Caco-2 (cell line): ENCODE measurements around the gene SMYD3. TPM values are rescaled to one million over a fixed set of nuclear protein-coding genes. Genes with fewer than 3 reads are reported as not detected.

Experiments
- BruUV-seq: library from RNA; stranded (reverse); fragments of 400-500 nt; replicated peaks from 2 replicates; lab custom pipeline; 2021; lab: Mats Ljungman, UMichigan
- CTCF ChIA-PET: fragments of 300-600 bp; sonication (Branson Sonifier 250); formaldehyde crosslinking; loops from one replicate; lab custom pipeline; 2022; ENCODE audit warnings: antibody characterized with exemption; lab: Charles Lee
- POLR2A ChIA-PET: fragments of 300-600 bp; sonication (Branson Sonifier 250); formaldehyde crosslinking; loops from one replicate; lab custom pipeline; 2022; ENCODE audit warnings: antibody characterized with exemption; lab: Charles Lee
- DNase-seq, 2 experiments: peaks; one replicate each; pipeline versions ENCODE4 v3.0.0 to v3.0.0-alpha.2; 2020 to 2022
- H3K27me3 ChIP-seq: replicated peaks from 2 replicates; pipeline ENCODE4 v1.6.0; 2011; ENCODE audit warnings: low read length; ENCODE audit not compliant: control insufficient read depth, insufficient read depth
- H3K36me3 ChIP-seq: 2 replicates; pipeline ENCODE4 v1.5.1; 2011; ENCODE audit warnings: low read length; ENCODE audit not compliant: control insufficient read depth, insufficient read depth
- H3K4me1 ChIP-seq: fragments of 250-450 bp; sonication (Bioruptor Pico); 2 replicates; pipeline ENCODE4 v1.5.1; 2020; ENCODE audit warnings: mild to moderate bottlenecking
- H3K4me3 ChIP-seq: 2 replicates; pipeline ENCODE4 v1.5.1; 2011; ENCODE audit warnings: low read depth, mild to moderate bottlenecking, control low read depth, low read length
- H3K9me3 ChIP-seq: fragments of 250-450 bp; sonication (Bioruptor Pico); 2 replicates; pipeline ENCODE4 v1.5.1; 2020; ENCODE audit warnings: mild to moderate bottlenecking, moderate library complexity
- H3K27ac Mint-ChIP-seq: one replicate; pipeline ENCODE4 v1.8.0; 2022; ENCODE audit warnings: mixed read lengths; ENCODE audit not compliant: unreplicated experiment
- H3K27me3 Mint-ChIP-seq: one replicate; pipeline ENCODE4 v1.8.0; 2022; ENCODE audit warnings: mixed read lengths; ENCODE audit not compliant: insufficient read depth, unreplicated experiment
- H3K36me3 Mint-ChIP-seq: one replicate; pipeline ENCODE4 v1.8.0; 2022; ENCODE audit warnings: mild to moderate bottlenecking, mixed read lengths; ENCODE audit not compliant: insufficient read depth, unreplicated experiment
- H3K4me1 Mint-ChIP-seq: one replicate; pipeline ENCODE4 v1.8.0; 2022; ENCODE audit warnings: low read depth, mixed read lengths; ENCODE audit not compliant: unreplicated experiment
- H3K4me3 Mint-ChIP-seq: one replicate; pipeline ENCODE4 v1.8.0; 2022; ENCODE audit warnings: mild to moderate bottlenecking, moderate library complexity, mixed read lengths; ENCODE audit not compliant: unreplicated experiment
- H3K9me3 Mint-ChIP-seq: one replicate; pipeline ENCODE4 v1.8.0; 2022; ENCODE audit warnings: mixed read lengths; ENCODE audit not compliant: unreplicated experiment
- CTCF ChIP-seq, 2 experiments: fragments of 200-600 bp in 1 of 2; IDR thresholded peaks; 1 replicate in 1 of 2; 2 replicates in 1 of 2; pipeline versions ENCODE4 v1.5.1 to v1.8.0; 2011 to 2022; ENCODE audit warnings: antibody characterized with exemption in 1 of 2, control low read depth in 1 of 2, inconsistent platforms in 1 of 2, low read depth in 1 of 2, low read length in 1 of 2, mild to moderate bottlenecking in 1 of 2, moderate library complexity in 1 of 2; ENCODE audit not compliant: insufficient read depth in 1 of 2, severe bottlenecking in 1 of 2, unreplicated experiment in 1 of 2
- intact Hi-C: fragments of 100-400 bp; cut with micrococcal nuclease; formaldehyde crosslinking; loops from one replicate; pipeline ENCODE4 v1.10.0; 2022; ENCODE audit not compliant: unreplicated experiment
- total RNA-seq: library from RNA; stranded (reverse); gene quantifications from 2 replicates; pipeline ENCODE4 v1.2.3, GENCODE V29; 2022

Gene SMYD3
- total RNA-seq, 1 experiment from 2014 or later, result 33.0 TPM

DNA sequence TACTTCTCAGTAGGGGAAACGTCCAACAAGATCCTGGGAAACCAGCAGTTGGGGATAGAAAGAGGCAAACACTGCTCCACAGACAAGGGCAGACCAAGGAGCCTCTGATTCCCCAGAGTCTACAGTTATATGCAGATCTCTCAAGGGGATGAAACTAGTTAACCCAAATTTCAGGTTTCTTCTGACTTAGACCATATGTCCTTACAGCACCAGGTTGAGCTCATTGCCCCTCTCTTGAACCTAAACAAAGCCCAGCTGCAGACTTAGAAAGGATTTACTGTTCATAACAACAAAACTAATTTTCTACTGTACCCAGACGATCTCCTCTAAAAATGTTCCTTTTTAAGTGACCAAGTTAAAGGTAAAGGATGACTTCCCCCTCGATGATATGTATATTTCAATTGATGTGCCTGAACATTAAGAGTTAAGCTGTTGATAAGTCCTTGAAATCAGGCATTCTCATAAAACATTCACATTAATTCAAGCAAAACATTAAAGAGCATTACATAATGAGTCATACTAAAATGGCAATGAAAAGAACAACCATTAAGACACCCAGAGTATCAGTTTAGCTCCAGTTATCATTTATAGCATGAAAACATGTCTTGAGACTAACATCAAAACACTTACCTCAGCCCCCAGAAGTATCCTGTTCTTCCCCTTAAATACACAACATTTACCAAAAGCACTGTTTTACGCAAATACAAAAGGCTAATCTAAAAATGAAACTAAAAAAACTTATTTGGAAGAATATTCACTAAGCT is 24.1 kb downstream of the SMYD3 start:
- DNase-seq, result no peak
- Histone ChIP-seq H3K4me1 (no peaks in the 10 kb centered on the region), H3K4me3 (no peak overlapping the region), H3K36me3 (no peaks in the 10 kb centered on the region), H3K9me3 (no peaks in the 10 kb centered on the region), H3K27me3 (no peaks in the 10 kb centered on the region)
- no peaks in the 10 kb centered on the region for H3K36me3 Mint-ChIP-seq
- no peak overlapping the region for H3K27ac Mint-ChIP-seq
- ChIA-PET CTCF (no interaction called here), POLR2A (no interaction called here)
- intact Hi-C loops, result no loop called here
- H3K9me3 Mint-ChIP-seq, result no peaks in the 10 kb centered on the region
- H3K4me1 Mint-ChIP-seq, result no peaks in the 10 kb centered on the region
- H3K4me3 Mint-ChIP-seq, result no peak overlapping the region
- no TSS peak for BruUV-seq
- TF ChIP-seq CTCF (IDR thresholded peaks at IDR 0.05; ENCODE audit: insufficient read depth in 1 of 2, low read depth in 1 of 2, low read length in 1 of 2, severe bottlenecking in 1 of 2, unreplicated experiment in 1 of 2), result no peak
- H3K27me3 Mint-ChIP-seq, result no peaks in the 10 kb centered on the region

GRCh38 chr1:246479061-246479460 is 28.0 kb downstream of the SMYD3 start:
- intact Hi-C loops, result no loop called here
- POLR2A ChIA-PET, result no interaction called here
- Mint-ChIP-seq H3K4me1 (no peaks in the 10 kb centered on the region), H3K27ac (no peak overlapping the region), H3K4me3 (no peak overlapping the region), H3K27me3 (no peaks in the 10 kb centered on the region), H3K36me3 (no peaks in the 10 kb centered on the region), H3K9me3 (no peaks in the 10 kb centered on the region)
- Histone ChIP-seq H3K4me1 (no peaks in the 10 kb centered on the region), H3K9me3 (no peaks in the 10 kb centered on the region), H3K4me3 (no peak overlapping the region), H3K27me3 (no peaks in the 10 kb centered on the region), H3K36me3 (no peaks in the 10 kb centered on the region)
- no peak for DNase-seq
- CTCF ChIA-PET, result no interaction called here
- no peak for TF ChIP-seq CTCF (IDR thresholded peaks at IDR 0.05; ENCODE audit: insufficient read depth in 1 of 2, low read depth in 1 of 2, low read length in 1 of 2, severe bottlenecking in 1 of 2, unreplicated experiment in 1 of 2)
- BruUV-seq, result no TSS peak

DNA sequence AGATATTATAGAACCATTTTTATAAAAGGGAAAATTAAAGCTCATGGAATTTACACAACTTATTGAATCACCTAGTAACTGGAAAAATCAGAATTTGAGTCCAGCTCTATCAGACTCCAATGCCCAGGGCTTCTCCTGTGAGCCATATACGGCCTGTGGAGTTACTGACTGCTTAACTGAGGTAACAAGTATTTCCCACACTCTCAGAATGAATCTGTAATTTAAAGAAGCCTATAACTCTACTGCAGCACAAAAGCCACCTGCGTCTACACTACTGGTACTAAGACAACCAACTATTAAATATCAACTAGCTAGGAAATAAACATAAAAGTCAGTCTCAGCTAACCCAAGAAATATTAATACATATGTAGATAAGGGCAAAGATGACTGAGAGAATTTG is 29.4 kb downstream of the SMYD3 start:
- POLR2A ChIA-PET, result no interaction called here
- no peaks in the 10 kb centered on the region for H3K36me3 ChIP-seq
- no TSS peak for BruUV-seq
- H3K27me3 ChIP-seq, result no peaks in the 10 kb centered on the region
- no peak overlapping the region for H3K4me3 Mint-ChIP-seq
- no peaks in the 10 kb centered on the region for H3K4me1 ChIP-seq
- CTCF ChIA-PET, result interaction anchor here (0.5 kb wide), 1 partner anchor 49 kb away, joined by 3 read pairs; no protein-coding TSS in a partner anchor
- H3K9me3 ChIP-seq, result no peaks in the 10 kb centered on the region
- no peaks in the 10 kb centered on the region for H3K36me3 Mint-ChIP-seq
- no peaks in the 10 kb centered on the region for H3K4me1 Mint-ChIP-seq
- intact Hi-C loops, result no loop called here
- no peaks in the 10 kb centered on the region for H3K9me3 Mint-ChIP-seq
- H3K4me3 ChIP-seq, result no peak overlapping the region
- no peak overlapping the region for H3K27ac Mint-ChIP-seq
- TF ChIP-seq CTCF (IDR thresholded peaks at IDR 0.05; ENCODE audit: insufficient read depth in 1 of 2, low read depth in 1 of 2, low read length in 1 of 2, severe bottlenecking in 1 of 2, unreplicated experiment in 1 of 2), result no peak
- no peaks in the 10 kb centered on the region for H3K27me3 Mint-ChIP-seq
- DNase-seq, result no peak
